WTC11 (cell line): Measurements from ENCODE around the gene DMXL1. TPM values are rescaled to one million over a fixed set of nuclear protein-coding genes. Genes with fewer than 3 reads are reported as not detected.

Experiments used
- ATAC-seq: fragments of 200-7000 bp; cut with Tn5 transposase; 2 replicates; pipeline ENCODE4 v1.10.0; 2021; ENCODE audit warnings: mild to moderate bottlenecking, moderate library complexity
- CTCF ChIA-PET: fragments of 300-600 bp; sonication (Branson Sonifier 250); formaldehyde crosslinking; loops from one replicate; lab custom pipeline; 2021; ENCODE audit warnings: antibody characterized with exemption; lab: Charles Lee
- POLR2A ChIA-PET: fragments of 350-600 bp; sonication (Branson Sonifier 250); formaldehyde crosslinking; loops from one replicate; lab custom pipeline; 2021; ENCODE audit warnings: antibody characterized with exemption; lab: Charles Lee
- DNase-seq: peaks from one replicate; pipeline ENCODE4 v3.0.0; 2021; ENCODE audit warnings: low spot score
- H3K27ac Mint-ChIP-seq: 2 replicates; pipeline ENCODE4 v1.8.0; 2021; ENCODE audit warnings: mixed read lengths
- H3K27me3 Mint-ChIP-seq: 2 replicates; pipeline ENCODE4 v1.8.0; 2021; ENCODE audit warnings: low read depth, mild to moderate bottlenecking, moderate library complexity, mixed read lengths
- H3K36me3 Mint-ChIP-seq: 2 replicates; pipeline ENCODE4 v1.8.0; 2021; ENCODE audit warnings: mixed read lengths
- H3K4me1 Mint-ChIP-seq: 2 replicates; pipeline ENCODE4 v1.8.0; 2022; ENCODE audit warnings: mixed read lengths
- H3K4me3 Mint-ChIP-seq: 2 replicates; pipeline ENCODE4 v1.8.0; 2021; ENCODE audit warnings: mild to moderate bottlenecking, moderate library complexity, mixed read lengths
- H3K9me3 Mint-ChIP-seq: 2 replicates; pipeline ENCODE4 v1.8.0; 2021; ENCODE audit warnings: mixed read lengths
- AR ChIP-seq: fragments of 250-450 bp; sonication (Bioruptor Pico); IDR thresholded peaks from 2 replicates; pipeline ENCODE4 v1.9.0; 2021; ENCODE audit warnings: mild to moderate bottlenecking
- ATF3 ChIP-seq: sonication (generic); formaldehyde crosslinking; conservative IDR thresholded peaks from 2 replicates; pipeline ENCODE4 v1.8.1; 2022; ENCODE audit warnings: mild to moderate bottlenecking, missing genetic modification reagents
- CBFB ChIP-seq: sonication (generic); formaldehyde crosslinking; IDR thresholded peaks from 2 replicates; pipeline ENCODE4 v1.8.1; 2022; ENCODE audit warnings: mild to moderate bottlenecking, low read depth, missing genetic modification reagents
- E2F1 ChIP-seq: sonication (generic); formaldehyde crosslinking; IDR thresholded peaks from 2 replicates; pipeline ENCODE4 v1.8.0; 2022; ENCODE audit warnings: mild to moderate bottlenecking, missing genetic modification reagents
- ESRRA ChIP-seq: sonication (generic); formaldehyde crosslinking; IDR thresholded peaks from 2 replicates; pipeline ENCODE4 v1.8.1; 2022; ENCODE audit warnings: mild to moderate bottlenecking, missing genetic modification reagents, borderline replicate concordance
- IRF1 ChIP-seq: sonication (generic); formaldehyde crosslinking; IDR thresholded peaks from 2 replicates; pipeline ENCODE4 v1.8.0; 2023; ENCODE audit warnings: missing genetic modification reagents
- IRF2 ChIP-seq: sonication (generic); formaldehyde crosslinking; IDR thresholded peaks from 2 replicates; pipeline ENCODE4 v1.8.0; 2022; ENCODE audit warnings: low read depth, missing genetic modification reagents, borderline replicate concordance
- JUN ChIP-seq: sonication (generic); formaldehyde crosslinking; IDR thresholded peaks from 2 replicates; pipeline ENCODE4 v1.8.0; 2023; ENCODE audit warnings: mild to moderate bottlenecking, missing genetic modification reagents
- KAT7 ChIP-seq: sonication (generic); formaldehyde crosslinking; IDR thresholded peaks from 2 replicates; pipeline ENCODE4 v1.8.1; 2023; ENCODE audit warnings: missing genetic modification reagents, mild to moderate bottlenecking, borderline replicate concordance
- MAX ChIP-seq: sonication (generic); formaldehyde crosslinking; IDR thresholded peaks from 2 replicates; pipeline ENCODE4 v1.8.0; 2022; ENCODE audit warnings: mild to moderate bottlenecking, missing genetic modification reagents
- MLX ChIP-seq: sonication (generic); formaldehyde crosslinking; IDR thresholded peaks from 2 replicates; pipeline ENCODE4 v1.8.1; 2023; ENCODE audit warnings: mild to moderate bottlenecking, missing genetic modification reagents, moderate library complexity
- SMAD3 ChIP-seq: sonication (generic); formaldehyde crosslinking; IDR thresholded peaks from 2 replicates; pipeline ENCODE4 v1.8.0; 2022; ENCODE audit warnings: missing genetic modification reagents, mild to moderate bottlenecking, borderline replicate concordance
- SP1 ChIP-seq: sonication (generic); formaldehyde crosslinking; conservative IDR thresholded peaks from 2 replicates; pipeline ENCODE4 v1.8.1; 2022; ENCODE audit warnings: missing genetic modification reagents
- TCF7 ChIP-seq: sonication (generic); formaldehyde crosslinking; IDR thresholded peaks from 2 replicates; pipeline ENCODE4 v1.8.0; 2022; ENCODE audit warnings: mild to moderate bottlenecking, low read depth, missing genetic modification reagents, moderate library complexity
- TEAD4 ChIP-seq: sonication (generic); formaldehyde crosslinking; IDR thresholded peaks from 2 replicates; pipeline ENCODE4 v1.8.0; 2022; ENCODE audit warnings: mild to moderate bottlenecking, missing genetic modification reagents
- ZBTB21 ChIP-seq: sonication (generic); formaldehyde crosslinking; IDR thresholded peaks from 2 replicates; pipeline ENCODE4 v1.8.1; 2023; ENCODE audit warnings: mild to moderate bottlenecking, missing genetic modification reagents, borderline replicate concordance
- ZNF138 ChIP-seq: sonication (generic); formaldehyde crosslinking; conservative IDR thresholded peaks from 2 replicates; pipeline ENCODE4 v1.8.1; 2022; ENCODE audit warnings: mild to moderate bottlenecking, moderate library complexity, missing genetic modification reagents
- ZNF263 ChIP-seq: sonication (generic); formaldehyde crosslinking; IDR thresholded peaks from 2 replicates; pipeline ENCODE4 v1.8.1; 2022; ENCODE audit warnings: low read depth, mild to moderate bottlenecking, moderate library complexity, missing genetic modification reagents
- ZNF512 ChIP-seq: sonication (generic); formaldehyde crosslinking; IDR thresholded peaks from 2 replicates; pipeline ENCODE4 v1.8.1; 2022; ENCODE audit warnings: missing genetic modification reagents, borderline replicate concordance
- total RNA-seq: library from RNA; stranded (reverse); gene quantifications from 3 replicates; pipeline ENCODE4 v1.2.3, GENCODE V29; 2021

Gene DMXL1
- total RNA-seq, 1 experiment from 2014 or later = 43.7 TPM

- CTCF ChIA-PET = no interaction called here
- Mint-ChIP-seq H3K27ac (no peak overlapping the region), H3K27me3 (no peaks in the 10 kb centered on the region), H3K4me3 (no peak overlapping the region), H3K4me1 (no peaks in the 10 kb centered on the region; the same call in 1 of the 2 replicates), H3K9me3 (peaks cover 72% of the 10 kb centered on the region), H3K36me3 (peaks cover 85% of the 10 kb centered on the region)
- no peak for ATAC-seq
- TF ChIP-seq MAX (CRISPR knock-in tag) (no peak), TEAD4 (0 out of 2 replicates have a peak, but pooled peaks have one; percentile 24)
- DNase-seq = no peak
- POLR2A ChIA-PET = no interaction called here
Measured at GRCh38 chr5:119136666-119137318, 65.9 kb downstream of the DMXL1 start.

- Mint-ChIP-seq H3K27me3 (no peaks in the 10 kb centered on the region), H3K36me3 (peaks cover 56% of the 10 kb centered on the region), H3K27ac (no peak overlapping the region), H3K4me1 (peaks cover 5% of the 10 kb centered on the region), H3K4me3 (no peak overlapping the region)
- no peak for ATAC-seq
- TF ChIP-seq ZNF512 (CRISPR knock-in tag) (no peak), IRF1 (CRISPR knock-in tag) (no peak), CBFB (no peak), ZBTB21 (CRISPR knock-in tag) (no peak), E2F1 (CRISPR knock-in tag) (no peak), SP1 (CRISPR knock-in tag) (no peak), MLX (no peak), SMAD3 (CRISPR knock-in tag) (no peak), IRF2 (no peak), ZNF263 (CRISPR knock-in tag) (no peak), ZNF138 (CRISPR knock-in tag) (no peak), AR (CRISPR knock-in tag) (no peak), ATF3 (CRISPR knock-in tag) (no peak), JUN (CRISPR knock-in tag) (no peak), TCF7 (CRISPR knock-in tag) (no peak), TEAD4 (no peak), ESRRA (no peak), KAT7 (CRISPR knock-in tag) (no peak)
- TF ChIP-seq, all 79 proteins: peak for 0
- peaks cover 16% of the 10 kb centered on the region for H3K9me3 Mint-ChIP-seq
- no peak for DNase-seq
- POLR2A ChIA-PET = no interaction called here
- CTCF ChIA-PET = no interaction called here
Measured at GRCh38 chr5:119153629-119154028, 82.7 kb downstream of the DMXL1 start.
